SIG-M5 (cell line): Measurements from ENCODE around the gene TCF25.

ENCODE experiments used
- DNase-seq: peaks from one replicate; lab custom pipeline; 2025; lab: John Stamatoyannopoulos, UW

The TCF25 gene

GRCh38 chr16:89949121-89949742 is 75.8 kb downstream of the TCF25 start:
- DNase-seq = no peak

GRCh38 chr16:89949756-89950155 is 76.4 kb downstream of the TCF25 start:
- no peak for DNase-seq

- DNase-seq = no peak
Measured at GRCh38 chr16:89951509-89951908, 78.1 kb downstream of the TCF25 start.

GRCh38 chr16:89952049-89952448 is 78.7 kb downstream of the TCF25 start:
- DNase-seq = no peak

GRCh38 chr16:89952551-89952950 is 79.2 kb downstream of the TCF25 start:
- no peak for DNase-seq

- no peak for DNase-seq
Measured at GRCh38 chr16:89953671-89954406, 80.4 kb downstream of the TCF25 start.

- DNase-seq = no peak
Measured at GRCh38 chr16:89954462-89954861, 81.1 kb downstream of the TCF25 start.

GRCh38 chr16:89955001-89955685 is 81.8 kb downstream of the TCF25 start:
- DNase-seq = no peak

GRCh38 chr16:89956505-89957215 is 83.3 kb downstream of the TCF25 start:
- no peak for DNase-seq

GRCh38 chr16:89957216-89957785 is 83.9 kb downstream of the TCF25 start:
- DNase-seq = no peak

GRCh38 chr16:89958068-89958467 is 84.7 kb downstream of the TCF25 start:
- DNase-seq = no peak

- no peak for DNase-seq
Measured at GRCh38 chr16:89958596-89958995, 85.2 kb downstream of the TCF25 start.

GRCh38 chr16:89960966-89961365 is 87.6 kb downstream of the TCF25 start:
- DNase-seq = no peak
